Neural cell (in vitro differentiated cells): ENCODE data around the gene LNX2. TPM values are rescaled to one million over a fixed set of nuclear protein-coding genes. Genes with fewer than 3 reads are reported as not detected.

Source experiments
- H2AFZ ChIP-seq: fragments of 200-600, 300-800 bp; sonication (generic), shearing (Covaris generic); 2 replicates; pipeline ENCODE4 v1.6.0; 2014; ENCODE audit warnings: low read depth, mild to moderate bottlenecking, antibody characterized with exemption, low read length, moderate library complexity
- H3F3A ChIP-seq: fragments of 200-600 bp; shearing (Covaris generic); 2 replicates; pipeline ENCODE4 v1.6.1; 2016; ENCODE audit warnings: mild to moderate bottlenecking, moderate library complexity, mixed read lengths, antibody characterized with exemption, low read length; ENCODE audit not compliant: insufficient read depth, poor library complexity, severe bottlenecking
- H3K27ac ChIP-seq: fragments of 200-600, 300-800 bp; sonication (generic), shearing (Covaris generic); 2 replicates; pipeline ENCODE4 v1.5.1; 2014; ENCODE audit warnings: mild to moderate bottlenecking, low read length, moderate library complexity
- H3K27me3 ChIP-seq: fragments of 300-800, 200-600 bp; sonication (generic), shearing (Covaris generic); 2 replicates; pipeline ENCODE4 v1.6.0; 2014; ENCODE audit warnings: mild to moderate bottlenecking, low read depth, low read length, moderate library complexity; ENCODE audit not compliant: insufficient read depth
- H3K36me3 ChIP-seq: fragments of 300-800, 200-600 bp; sonication (generic), shearing (Covaris generic); 2 replicates; pipeline ENCODE4 v1.5.1; 2014; ENCODE audit warnings: mild to moderate bottlenecking, antibody characterized with exemption, low read length, moderate library complexity; ENCODE audit not compliant: insufficient read depth
- H3K4me2 ChIP-seq: fragments of 300-800, 200-600 bp; sonication (generic), shearing (Covaris generic); 2 replicates; pipeline ENCODE4 v1.6.0; 2014; ENCODE audit warnings: mild to moderate bottlenecking, low read length
- H3K4me3 ChIP-seq: fragments of 300-800, 200-600 bp; sonication (generic), shearing (Covaris generic); 2 replicates; pipeline ENCODE4 v1.5.1; 2014; ENCODE audit warnings: mild to moderate bottlenecking, low read length, moderate library complexity
- H3K79me2 ChIP-seq: fragments of 200-600 bp; shearing (Covaris generic); replicated peaks from 2 replicates; pipeline ENCODE4 v1.6.0; 2014; ENCODE audit warnings: mild to moderate bottlenecking, low read length, moderate library complexity; ENCODE audit not compliant: insufficient read depth
- H3K9ac ChIP-seq: fragments of 300-800, 200-600 bp; sonication (generic), shearing (Covaris generic); 2 replicates; pipeline ENCODE4 v1.6.1; 2016; ENCODE audit warnings: mild to moderate bottlenecking, low read length, mixed read lengths
- H3K9me2 ChIP-seq: fragments of 200-600 bp; shearing (Covaris generic); 2 replicates; pipeline ENCODE4 v1.6.1; 2016; ENCODE audit warnings: mild to moderate bottlenecking, low read length, mixed read lengths; ENCODE audit not compliant: insufficient read depth
- H3K9me3 ChIP-seq: fragments of 200-600, 300-800 bp; sonication (generic), shearing (Covaris generic); 2 replicates; pipeline ENCODE4 v1.6.1; 2016; ENCODE audit warnings: mild to moderate bottlenecking, mixed run types, low read length, moderate library complexity, mixed read lengths
- H4K20me1 ChIP-seq: fragments of 200-600 bp; shearing (Covaris generic); 2 replicates; pipeline ENCODE4 v1.6.1; 2016; ENCODE audit warnings: mild to moderate bottlenecking, mixed run types; ENCODE audit not compliant: insufficient read depth
- CTCF ChIP-seq: fragments of 450-650 bp; IDR thresholded peaks from 2 replicates; pipeline ENCODE4 v1.5.1; 2014; ENCODE audit warnings: antibody characterized with exemption, mild to moderate bottlenecking, moderate library complexity; ENCODE audit not compliant: poor library complexity, severe bottlenecking
- EP300 ChIP-seq: fragments of 450-650 bp; conservative IDR thresholded peaks from 2 replicates; pipeline ENCODE4 v1.6.1; 2014; ENCODE audit warnings: antibody characterized with exemption, mild to moderate bottlenecking, moderate library complexity; ENCODE audit not compliant: poor library complexity, severe bottlenecking
- EZH2 ChIP-seq: fragments of 200-600, 300-800 bp; shearing (Covaris generic), sonication (generic); IDR thresholded peaks from 2 replicates; pipeline ENCODE4 v1.6.1; 2014; ENCODE audit warnings: antibody characterized with exemption, low read length, borderline replicate concordance, mild to moderate bottlenecking; ENCODE audit not compliant: insufficient read depth, poor library complexity, severe bottlenecking
- MXI1 ChIP-seq: fragments of 450-650 bp; conservative IDR thresholded peaks from 2 replicates; pipeline ENCODE4 v1.6.1; 2014; ENCODE audit warnings: antibody characterized with exemption, mild to moderate bottlenecking; ENCODE audit not compliant: poor library complexity, severe bottlenecking
- POLR2AphosphoS5 ChIP-seq: IDR thresholded peaks from 2 replicates; pipeline ENCODE4 v1.6.1; 2012
- RAD21 ChIP-seq: fragments of 450-650 bp; conservative IDR thresholded peaks from 2 replicates; pipeline ENCODE4 v1.6.1; 2014; ENCODE audit warnings: antibody characterized with exemption, mild to moderate bottlenecking, moderate library complexity
- REST ChIP-seq: IDR thresholded peaks from 2 replicates; pipeline ENCODE4 v1.6.1; 2012; ENCODE audit warnings: borderline replicate concordance
- SMC3 ChIP-seq: fragments of 450-650 bp; conservative IDR thresholded peaks from 2 replicates; pipeline ENCODE4 v1.6.1; 2014; ENCODE audit warnings: antibody characterized with exemption, mild to moderate bottlenecking, moderate library complexity; ENCODE audit not compliant: poor library complexity
- TAF1 ChIP-seq: IDR thresholded peaks from 2 replicates; pipeline ENCODE4 v1.6.1; 2012; ENCODE audit warnings: low read depth
- polyA plus RNA-seq: library from polyadenylated mRNA; depleted of rRNA; stranded (reverse); fragments of >200 nt; gene quantifications from 2 replicates; pipeline ENCODE4 v1.2.3, GENCODE V29; 2014

Gene LNX2
- polyA plus RNA-seq, 1 donor from 2014 or later: 4.2 TPM

- Histone ChIP-seq H3K36me3 (no peaks in the 10 kb centered on the region), H3K79me2 (no peaks in the 10 kb centered on the region), H3K27ac (no peak overlapping the region), H3F3A (no peaks in the 10 kb centered on the region), H3K4me3 (no peak overlapping the region), H2AFZ (no peak overlapping the region), H4K20me1 (no peaks in the 10 kb centered on the region), H3K9me2 (no peaks in the 10 kb centered on the region), H3K27me3 (no peaks in the 10 kb centered on the region), H3K9ac (no peak overlapping the region), H3K9me3 (no peaks in the 10 kb centered on the region), H3K4me2 (no peak overlapping the region)
- TF ChIP-seq CTCF (no peak), EP300 (no peak), SMC3 (no peak), EZH2 (no peak), TAF1 (no peak), MXI1 (no peak), REST (no peak), RAD21 (no peak), POLR2AphosphoS5 (no peak)
These were observed 27.1 kb downstream of the LNX2 start for GRCh38 chr13:27593267-27593666.

GRCh38 chr13:27592865-27593264 is 27.5 kb downstream of the LNX2 start:
- Histone ChIP-seq H3K9ac (no peak overlapping the region), H3K4me3 (no peak overlapping the region), H3F3A (no peaks in the 10 kb centered on the region), H4K20me1 (no peaks in the 10 kb centered on the region), H2AFZ (no peak overlapping the region), H3K9me3 (no peaks in the 10 kb centered on the region), H3K27me3 (no peaks in the 10 kb centered on the region), H3K79me2 (no peaks in the 10 kb centered on the region), H3K27ac (no peak overlapping the region), H3K36me3 (no peaks in the 10 kb centered on the region), H3K4me2 (no peak overlapping the region), H3K9me2 (no peaks in the 10 kb centered on the region)
- no peak for TF ChIP-seq EP300
- TF ChIP-seq EZH2: no peak
- no peak for TF ChIP-seq POLR2AphosphoS5
- TF ChIP-seq RAD21: no peak
- TF ChIP-seq TAF1: no peak
- TF ChIP-seq MXI1: no peak
- TF ChIP-seq REST: no peak
- TF ChIP-seq SMC3: no peak
